HCEC 1CT (cell line): ENCODE data around the gene PPP1R37.
A peak's percentile ranks its signal among the peaks of the same experiment; 100 is the strongest.
"Not testable (repeated sequence)": the region's sequence is repeated elsewhere in the genome, so short reads cannot be mapped to it uniquely, and the experiment has no call there.

Source experiments
- DNase-seq: peaks from one replicate; pipeline ENCODE4 v3.0.0-alpha.2; 2017

Gene PPP1R37

GRCh38 chr19:45097450-45097775 is 4.4 kb downstream of the PPP1R37 start:
- DNase-seq = no peak

GRCh38 chr19:45097776-45098520 is 5.0 kb downstream of the PPP1R37 start:
- peak; percentile 94 for DNase-seq

GRCh38 chr19:45098521-45099466 is 5.8 kb downstream of the PPP1R37 start:
- DNase-seq = no peak

- no peak for DNase-seq
Observed at GRCh38 chr19:45099467-45100191, 6.7 kb downstream of the PPP1R37 start.

GRCh38 chr19:45100201-45100600 is 7.2 kb downstream of the PPP1R37 start:
- no peak for DNase-seq

GRCh38 chr19:45100846-45101252 is 7.9 kb downstream of the PPP1R37 start:
- DNase-seq = peak; percentile 65

GRCh38 chr19:45101806-45102205 is 8.8 kb downstream of the PPP1R37 start:
- no peak for DNase-seq

GRCh38 chr19:45102481-45102880 is 9.5 kb downstream of the PPP1R37 start:
- DNase-seq = no peak

- DNase-seq = no peak
Observed at GRCh38 chr19:45103156-45103507, 10.2 kb downstream of the PPP1R37 start.

- no peak for DNase-seq
Observed at GRCh38 chr19:45103508-45104319, 10.7 kb downstream of the PPP1R37 start.

GRCh38 chr19:45104658-45105349 is 11.8 kb downstream of the PPP1R37 start:
- DNase-seq = no peak

GRCh38 chr19:45106363-45106762 is 13.4 kb downstream of the PPP1R37 start:
- not testable (repeated sequence) for DNase-seq

- DNase-seq = no peak
Observed at GRCh38 chr19:45107621-45108150, 14.7 kb downstream of the PPP1R37 start.

- no peak for DNase-seq
Observed at GRCh38 chr19:45110851-45111266, 17.9 kb downstream of the PPP1R37 start.

GRCh38 chr19:45112111-45112827 is 19.3 kb downstream of the PPP1R37 start:
- no peak for DNase-seq

GRCh38 chr19:45113628-45114027 is 20.6 kb downstream of the PPP1R37 start:
- no peak for DNase-seq

- DNase-seq = no peak
Observed at GRCh38 chr19:45114116-45114515, 21.1 kb downstream of the PPP1R37 start.

GRCh38 chr19:45115809-45116615 is 23.0 kb downstream of the PPP1R37 start:
- DNase-seq = no peak

- DNase-seq = no peak
Observed at GRCh38 chr19:45117167-45117594, 24.2 kb downstream of the PPP1R37 start.

- DNase-seq = no peak
Observed at GRCh38 chr19:45117671-45118070, 24.7 kb downstream of the PPP1R37 start.
